GM18508 (cell line): ENCODE data around the gene KIF20B.
"Not testable (repeated sequence)": the region's sequence is repeated elsewhere in the genome, so short reads cannot be mapped to it uniquely, and the experiment has no call there.

Source experiments
- ATAC-seq: cut with Tn5 transposase; IDR thresholded peaks from one replicate; pipeline ENCODE4 v1.9.1; 2021; ENCODE audit warnings: moderate number of reproducible peaks; ENCODE audit not compliant: insufficient read depth, unreplicated experiment

The KIF20B gene

GRCh38 chr10:89685936-89686335 lies 15.5 kb upstream of the KIF20B start:
- ATAC-seq, result no peak

- no peak for ATAC-seq
These were observed 11.4 kb upstream of the KIF20B start for GRCh38 chr10:89690027-89690426.

DNA sequence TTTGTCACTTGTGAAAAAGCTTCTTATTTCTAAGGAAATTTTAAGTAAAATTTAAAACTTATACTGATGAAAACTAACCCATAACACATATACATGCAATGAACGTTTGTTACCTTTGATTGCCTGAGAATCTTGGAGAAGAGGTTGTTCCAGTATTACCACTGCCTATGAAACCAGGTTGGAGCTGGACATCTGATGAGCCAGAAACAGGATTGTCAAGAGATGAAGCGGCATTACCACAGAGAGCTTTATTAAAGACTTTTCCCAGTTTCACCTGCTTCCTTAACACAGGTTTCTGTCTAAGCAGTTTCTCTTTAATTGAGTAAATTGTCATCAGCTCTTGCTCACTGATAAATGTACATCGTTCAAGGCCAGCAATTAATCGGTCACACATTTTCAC lies 9.0 kb upstream of the KIF20B start:
- no peak for ATAC-seq

DNA sequence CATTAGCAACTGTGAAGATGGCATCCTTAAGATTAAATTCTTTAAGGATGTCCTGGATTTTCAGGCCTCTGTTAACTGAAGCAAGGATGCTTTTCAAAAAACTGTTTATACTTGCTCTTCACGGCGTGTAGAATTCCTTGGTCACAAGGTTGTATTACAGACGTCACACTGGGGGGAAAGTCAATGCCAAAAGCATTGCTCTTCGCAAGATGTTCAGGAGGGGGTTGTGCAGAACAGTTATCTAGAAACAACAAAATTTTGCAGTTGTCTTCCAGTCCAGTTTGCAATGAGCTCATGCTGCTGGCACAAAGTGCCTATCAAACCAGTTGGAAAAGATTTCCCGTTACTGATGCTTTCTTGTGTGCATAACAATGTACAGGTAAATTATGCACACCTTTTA lies 8.2 kb upstream of the KIF20B start:
- no peak for ATAC-seq

DNA sequence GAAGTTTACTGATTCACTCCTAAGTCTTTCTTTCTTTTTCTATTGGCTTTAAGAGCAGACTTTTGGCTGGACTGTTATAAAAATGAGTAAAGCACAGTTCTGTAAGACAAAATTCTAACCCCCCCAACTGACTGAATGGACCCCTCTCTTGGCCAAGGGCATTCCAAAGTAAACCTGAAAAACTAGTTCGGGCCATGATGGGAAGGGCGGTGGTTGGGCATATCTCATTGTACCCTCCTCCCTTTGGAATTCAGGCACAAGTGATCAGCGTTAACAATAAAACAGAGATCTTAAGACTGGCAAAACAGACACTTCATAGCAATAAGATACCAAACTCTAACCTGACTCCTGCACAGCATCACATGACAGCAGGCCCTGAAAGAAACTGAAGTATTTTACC lies 6.1 kb upstream of the KIF20B start:
- no peak for ATAC-seq

DNA sequence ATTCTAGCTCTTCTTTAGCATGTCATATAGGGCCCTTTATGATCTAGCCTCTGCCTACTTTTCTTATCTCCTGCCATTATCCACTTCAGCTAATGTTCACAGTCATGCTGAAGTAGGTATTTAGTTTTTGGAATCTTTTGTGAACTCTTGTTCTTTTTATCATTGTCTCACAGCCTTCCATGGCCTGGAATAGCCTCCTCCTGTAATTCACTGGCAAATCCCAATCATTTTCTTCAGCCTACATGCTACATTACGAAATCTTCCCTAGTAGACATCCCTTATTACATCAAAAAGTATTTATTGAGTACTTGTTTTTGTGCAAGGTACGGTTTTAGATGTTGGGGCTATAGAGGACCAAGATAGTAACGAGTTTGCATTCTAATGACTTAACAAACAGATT lies 3.4 kb upstream of the KIF20B start:
- no peak for ATAC-seq

DNA sequence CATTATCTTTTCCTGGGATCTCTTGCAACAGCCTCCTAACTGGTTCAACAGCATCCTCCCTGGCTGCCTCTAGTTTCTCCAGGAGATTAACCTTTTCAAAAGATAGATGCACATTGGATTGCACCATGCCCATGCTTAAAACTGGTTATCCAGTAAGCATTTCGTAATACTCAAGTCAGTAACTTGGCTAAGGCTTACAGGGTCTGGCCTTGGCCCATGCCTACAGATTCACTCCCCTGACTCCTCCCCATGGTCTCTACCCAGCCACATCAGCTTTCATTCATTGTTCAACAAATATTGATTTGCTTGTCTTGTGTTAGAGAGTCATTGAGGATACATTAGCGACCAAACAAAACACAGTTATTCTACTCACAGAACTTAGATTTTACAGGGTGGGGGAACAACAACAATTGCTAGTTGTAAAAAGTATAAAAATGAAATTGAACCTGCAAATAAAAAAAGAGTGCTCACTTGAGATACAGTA lies 1.8 kb upstream of the KIF20B start:
- no peak for ATAC-seq

GRCh38 chr10:89700923-89701241 lies 508 bp upstream of the KIF20B start:
- ATAC-seq, result no peak

DNA sequence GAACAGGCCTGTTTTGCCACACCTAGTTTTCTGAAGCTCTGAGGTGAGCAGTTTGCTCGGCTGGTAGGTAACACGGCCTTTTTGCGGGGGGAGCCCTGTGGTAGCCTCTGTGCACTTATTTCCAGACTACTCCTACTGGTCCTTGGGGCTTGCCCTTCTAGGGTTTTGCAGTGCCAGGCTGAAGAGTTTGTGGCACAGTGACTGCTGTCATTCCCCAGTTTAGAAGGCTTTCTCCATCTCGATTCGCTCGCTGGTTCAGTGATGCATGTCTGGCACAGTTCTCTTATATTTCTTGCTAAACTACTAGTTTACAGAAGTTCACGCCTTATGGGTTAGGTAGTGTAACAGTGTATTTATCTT lies 711 bp downstream of the KIF20B start:
- no peak for ATAC-seq

GRCh38 chr10:89705466-89705865 lies 4.1 kb downstream of the KIF20B start:
- no peak for ATAC-seq

DNA sequence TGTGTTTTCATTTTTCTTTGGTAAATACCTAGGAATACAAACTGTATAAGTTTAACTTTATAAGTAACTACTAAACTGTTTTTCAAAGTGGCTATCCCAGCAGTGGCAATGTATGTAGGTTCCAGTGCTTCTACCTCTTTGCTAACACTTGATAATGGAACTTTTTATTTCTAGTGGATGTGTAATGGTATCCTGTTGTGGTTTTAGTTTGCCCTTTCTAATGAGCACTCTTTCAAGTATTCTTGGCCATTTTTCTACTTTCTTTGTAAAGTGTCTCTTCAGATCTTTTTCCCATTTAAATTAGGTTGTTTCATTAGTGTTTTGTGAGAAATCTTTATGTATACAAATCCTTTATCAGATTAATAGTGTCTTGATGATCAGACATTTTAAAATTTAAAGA lies 4.6 kb downstream of the KIF20B start:
- ATAC-seq, result no peak

DNA sequence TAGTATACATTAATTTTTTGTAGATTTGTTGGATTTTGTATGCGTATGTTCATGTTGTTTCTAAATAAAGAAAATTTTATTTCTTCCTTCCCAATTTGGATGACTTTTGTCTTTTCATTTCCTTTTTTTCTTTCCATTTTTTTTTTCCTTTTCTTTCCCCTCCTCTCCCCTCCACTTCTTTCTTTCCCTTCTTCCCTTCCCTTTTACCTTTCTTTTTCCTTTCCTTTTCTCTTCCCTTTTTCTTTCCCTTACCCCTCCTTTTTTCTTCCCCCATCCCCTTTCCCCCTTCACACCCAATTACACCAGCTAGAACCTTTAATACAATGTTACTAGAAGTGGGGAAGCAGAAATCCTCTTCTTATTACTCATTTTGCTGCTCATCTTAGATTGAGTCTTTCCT lies 6.0 kb downstream of the KIF20B start:
- ATAC-seq, result no peak

GRCh38 chr10:89710753-89711152 lies 9.4 kb downstream of the KIF20B start:
- ATAC-seq, result no peak

GRCh38 chr10:89734616-89735015 lies 33.2 kb downstream of the KIF20B start:
- no peak for ATAC-seq

DNA sequence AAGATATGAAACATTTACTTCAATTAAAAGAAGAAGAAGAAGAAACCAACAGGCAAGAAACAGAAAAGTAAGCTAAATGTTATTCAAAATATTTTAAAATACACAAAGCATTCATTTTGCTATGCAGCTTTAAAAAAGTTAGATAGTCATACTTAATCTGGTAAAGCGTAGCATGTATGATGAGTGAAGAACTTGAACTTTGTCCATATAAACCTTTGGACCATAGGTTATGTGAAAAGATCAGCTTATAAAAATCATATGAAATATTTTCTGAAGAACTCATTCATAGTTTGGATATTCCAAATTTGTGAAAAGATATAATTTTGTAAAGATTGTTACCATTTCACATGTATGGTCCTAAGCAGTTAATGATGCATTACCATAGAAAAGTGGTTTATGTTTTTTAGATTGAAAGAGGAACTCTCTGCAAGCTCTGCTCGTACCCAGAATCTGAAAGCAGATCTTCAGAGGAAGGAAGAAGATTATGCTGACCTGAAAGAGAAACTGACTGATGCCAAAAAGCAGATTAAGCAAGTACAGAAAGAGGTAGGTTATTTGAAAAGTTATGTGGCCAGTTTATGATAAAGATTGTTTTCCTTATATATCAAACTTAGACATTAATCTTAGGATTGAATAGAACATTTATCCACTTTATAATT lies 37.3 kb downstream of the KIF20B start:
- no peak for ATAC-seq

- no peak for ATAC-seq
These were observed 39.9 kb downstream of the KIF20B start for GRCh38 chr10:89741126-89741762.

DNA sequence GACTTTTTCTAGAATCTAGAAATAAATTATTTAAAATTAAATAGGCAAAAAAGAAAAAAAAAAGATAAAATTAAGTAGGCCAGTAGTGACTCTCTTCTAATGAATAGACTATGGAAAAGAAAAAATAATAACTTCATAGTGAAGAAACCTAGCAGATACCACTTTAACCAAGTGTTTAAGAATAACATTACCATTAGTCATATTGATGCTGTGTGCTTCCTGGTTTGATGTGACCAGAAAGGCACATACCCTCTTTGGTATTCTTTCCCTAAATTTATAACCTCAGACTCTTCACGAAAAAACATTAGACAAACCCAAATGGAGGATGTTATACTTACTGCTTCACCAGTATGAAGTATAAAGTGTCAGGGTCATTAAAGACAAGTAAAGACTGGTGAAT lies 42.6 kb downstream of the KIF20B start:
- ATAC-seq, result no peak

GRCh38 chr10:89745903-89746302 lies 44.5 kb downstream of the KIF20B start:
- no peak for ATAC-seq

DNA sequence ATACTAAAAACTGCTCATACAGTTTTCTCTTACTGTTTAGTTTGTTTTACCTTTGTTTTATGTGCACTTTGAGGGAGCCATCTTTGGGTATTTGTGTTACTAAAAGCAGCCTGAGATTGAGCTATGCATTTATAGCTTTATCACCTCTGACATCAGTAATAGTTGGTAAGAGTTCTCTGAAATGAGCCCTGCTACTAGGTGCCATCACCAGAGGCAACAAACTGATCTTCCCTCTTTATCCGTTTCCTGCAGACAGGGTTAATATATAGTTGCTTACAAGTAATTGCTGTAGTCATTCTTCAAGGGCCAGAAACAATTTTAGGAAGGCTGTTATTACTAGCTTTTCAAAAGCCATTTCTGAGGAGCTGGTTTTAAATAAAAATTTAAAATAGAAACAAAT lies 49.1 kb downstream of the KIF20B start:
- no peak for ATAC-seq

- no peak for ATAC-seq
These were observed 54.0 kb downstream of the KIF20B start for GRCh38 chr10:89755374-89755773.

GRCh38 chr10:89759531-89759930 lies 58.1 kb downstream of the KIF20B start:
- no peak for ATAC-seq

GRCh38 chr10:89763671-89764070 lies 62.3 kb downstream of the KIF20B start:
- not testable (repeated sequence) for ATAC-seq
